ENCODE data around the gene HYAL2.
A peak's percentile ranks its signal among the peaks of the same experiment; 100 is the strongest.

Gene HYAL2

GRCh38 chr3:50350527-50351322 lies 28.2 kb upstream of the HYAL2 start, which contains the start of the genes CYB561D2 and NPRL2:
Gene CYB561D2, plus strand, starts transcription at chr3:50350862. Its CDS starts 572 bp downstream, at chr3:50351434.
Gene NPRL2, minus strand, starts transcription at chr3:50350775. Its CDS starts 123 bp downstream, at chr3:50350652.
- DNase-seq: peak; percentile 94

- no peak for DNase-seq
These were observed 27.6 kb upstream of the HYAL2 start for GRCh38 chr3:50350213-50350526.

- DNase-seq: peak; percentile 71
These were observed 24.8 kb upstream of the HYAL2 start for GRCh38 chr3:50347187-50347813.

GRCh38 chr3:50345586-50346234 lies 23.2 kb upstream of the HYAL2 start, which contains the start of gene ZMYND10:
Gene ZMYND10, minus strand, starts transcription at chr3:50345732. Its CDS starts 153 bp downstream, at chr3:50345579.
- peak; percentile 78 for DNase-seq

GRCh38 chr3:50345008-50345407 lies 22.5 kb upstream of the HYAL2 start:
- no peak for DNase-seq

- no peak for DNase-seq
These were observed 20.5 kb upstream of the HYAL2 start for GRCh38 chr3:50342813-50343633.

- DNase-seq: no peak
These were observed 19.6 kb upstream of the HYAL2 start for GRCh38 chr3:50341996-50342650.

- DNase-seq: no peak
These were observed 19.0 kb upstream of the HYAL2 start for GRCh38 chr3:50341537-50341936.

- no peak for DNase-seq
These were observed 18.1 kb upstream of the HYAL2 start, which contains the start of gene RASSF1 for GRCh38 chr3:50340448-50341329. Gene RASSF1, minus strand, starts transcription at chr3:50340836. Its CDS starts 31 bp downstream, at chr3:50340805.

- DNase-seq: no peak
These were observed 17.6 kb upstream of the HYAL2 start for GRCh38 chr3:50340147-50340447.

GRCh38 chr3:50339485-50340146 lies 17.1 kb upstream of the HYAL2 start:
- no peak for DNase-seq

GRCh38 chr3:50338965-50339364 lies 16.4 kb upstream of the HYAL2 start:
- DNase-seq: no peak

GRCh38 chr3:50337175-50337861 lies 14.8 kb upstream of the HYAL2 start:
- peak; percentile 98 for DNase-seq

- peak; percentile 40 for DNase-seq
These were observed 14.1 kb upstream of the HYAL2 start for GRCh38 chr3:50336452-50337174.

GRCh38 chr3:50334339-50335075 lies 12.0 kb upstream of the HYAL2 start:
- DNase-seq: no peak

- no peak for DNase-seq
These were observed 11.3 kb upstream of the HYAL2 start for GRCh38 chr3:50333744-50334328.

GRCh38 chr3:50331364-50331907 lies 8.9 kb upstream of the HYAL2 start:
- DNase-seq: no peak

- DNase-seq: no peak
These were observed 7.8 kb upstream of the HYAL2 start for GRCh38 chr3:50330330-50330729.

All from NCI-H69 (cell line).